Astrocyte (in vitro differentiated cells and primary cell): ENCODE results near the gene AP4B1. TPM values are rescaled to one million over a fixed set of nuclear protein-coding genes. Genes with fewer than 3 reads are reported as not detected.

Experiments
- DNase-seq: peaks from one replicate; pipeline ENCODE4 v3.0.0-alpha.2; 2010; ENCODE audit warnings: low read depth
- FAIRE-seq: peaks from 2 replicates; lab custom pipeline; 2011; peaks lifted over from hg19 to GRCh38; lab: Jason Lieb, UNC
- H2AFZ ChIP-seq: 2 replicates; pipeline ENCODE4 v1.6.0; 2012; ENCODE audit warnings: low read depth, low read length, inconsistent platforms
- H3K27ac ChIP-seq: 2 replicates; pipeline ENCODE4 v1.5.1; 2011; ENCODE audit warnings: low read depth, low read length, inconsistent platforms
- H3K27me3 ChIP-seq: 2 replicates; pipeline ENCODE4 v1.6.0; 2011; ENCODE audit warnings: low read length, inconsistent platforms; ENCODE audit not compliant: insufficient read depth
- H3K36me3 ChIP-seq: 2 replicates; pipeline ENCODE4 v1.5.1; 2011; ENCODE audit warnings: low read length, inconsistent platforms; ENCODE audit not compliant: insufficient read depth
- H3K4me1 ChIP-seq: 2 replicates; pipeline ENCODE4 v1.5.1; 2011; ENCODE audit warnings: low read length, inconsistent platforms; ENCODE audit not compliant: insufficient read depth
- H3K4me2 ChIP-seq: 2 replicates; pipeline ENCODE4 v1.6.0; 2012; ENCODE audit warnings: low read length, inconsistent platforms
- H3K4me3 ChIP-seq: 2 replicates; pipeline ENCODE4 v1.5.1; 2011; ENCODE audit warnings: low read depth, mild to moderate bottlenecking, low read length, inconsistent platforms; ENCODE audit not compliant: insufficient read depth
- H3K79me2 ChIP-seq: 2 replicates; pipeline ENCODE4 v1.6.0; 2012; ENCODE audit warnings: mild to moderate bottlenecking, low read length, inconsistent platforms; ENCODE audit not compliant: insufficient read depth
- H3K9ac ChIP-seq: 2 replicates; pipeline ENCODE4 v1.6.0; 2012; ENCODE audit warnings: mild to moderate bottlenecking, low read length, inconsistent platforms
- H3K9me3 ChIP-seq: 2 replicates; pipeline ENCODE4 v1.5.1; 2012; ENCODE audit warnings: low read depth, mild to moderate bottlenecking, low read length, inconsistent platforms; ENCODE audit not compliant: insufficient read depth
- H4K20me1 ChIP-seq: 2 replicates; pipeline ENCODE4 v1.6.0; 2012; ENCODE audit warnings: low read length, inconsistent platforms; ENCODE audit not compliant: insufficient read depth
- H3K27ac Mint-ChIP-seq: one replicate; pipeline ENCODE4 v1.8.0; 2021; ENCODE audit warnings: mild to moderate bottlenecking, mixed read lengths; ENCODE audit not compliant: unreplicated experiment
- H3K27me3 Mint-ChIP-seq: one replicate; pipeline ENCODE4 v1.8.0; 2021; ENCODE audit warnings: low read depth, mixed read lengths; ENCODE audit not compliant: unreplicated experiment
- H3K36me3 Mint-ChIP-seq: one replicate; pipeline ENCODE4 v1.8.0; 2021; ENCODE audit warnings: low read depth, mixed read lengths; ENCODE audit not compliant: unreplicated experiment
- H3K4me1 Mint-ChIP-seq: one replicate; pipeline ENCODE4 v1.8.0; 2021; ENCODE audit warnings: low read depth, mixed read lengths; ENCODE audit not compliant: unreplicated experiment
- H3K4me3 Mint-ChIP-seq: one replicate; pipeline ENCODE4 v1.8.0; 2021; ENCODE audit warnings: mild to moderate bottlenecking, moderate library complexity, mixed read lengths; ENCODE audit not compliant: unreplicated experiment
- H3K9me3 Mint-ChIP-seq: one replicate; pipeline ENCODE4 v1.8.0; 2021; ENCODE audit warnings: mild to moderate bottlenecking, mixed read lengths; ENCODE audit not compliant: unreplicated experiment
- CTCF ChIP-seq: IDR thresholded peaks from 2 replicates; pipeline ENCODE4 v1.5.1; 2011; ENCODE audit warnings: low read depth, mild to moderate bottlenecking, inconsistent platforms, low read length, moderate library complexity; ENCODE audit not compliant: insufficient read depth
- EZH2 ChIP-seq: IDR thresholded peaks from 2 replicates; pipeline ENCODE4 v1.6.1; 2012; ENCODE audit warnings: mild to moderate bottlenecking, low read length, inconsistent platforms; ENCODE audit not compliant: insufficient read depth
- total RNA-seq: library from RNA; stranded (reverse); gene quantifications from 2 replicates; pipeline ENCODE4 v1.2.1, GENCODE V29; 2021

AP4B1 gene
- total RNA-seq, 1 donor from 2014 or later, result 14.9 TPM

DNA sequence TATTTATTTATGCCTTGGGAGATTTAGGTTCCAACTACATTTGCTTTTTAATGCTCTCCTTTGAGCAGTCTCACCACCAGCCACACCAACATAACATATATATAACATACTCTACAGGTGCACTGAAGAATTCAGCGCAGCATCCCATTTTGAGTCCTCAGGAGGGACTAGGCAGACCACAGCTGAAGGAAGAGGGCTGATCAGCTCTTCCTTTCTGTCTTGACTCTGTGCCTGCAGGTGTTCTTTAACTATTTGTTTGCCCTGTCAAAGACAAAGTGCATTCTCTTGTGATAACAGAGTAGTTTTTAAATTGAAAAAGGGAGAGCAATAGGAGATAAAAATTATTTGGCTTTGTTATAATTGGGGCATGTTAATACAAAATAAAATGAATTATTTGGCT lies 41.5 kb upstream of the AP4B1 start:
- Mint-ChIP-seq H3K36me3 (peaks cover 5% of the 10 kb centered on the region), H3K4me1 (peaks cover 11% of the 10 kb centered on the region), H3K4me3 (no peak overlapping the region), H3K9me3 (peaks cover 3% of the 10 kb centered on the region), H3K27ac (no peak overlapping the region), H3K27me3 (no peaks in the 10 kb centered on the region)
- FAIRE-seq (no peak), DNase-seq (no peak)
- Histone ChIP-seq H3K4me2 (no peak overlapping the region), H3K27ac (no peak overlapping the region), H3K9ac (no peak overlapping the region), H3K27me3 (no peaks in the 10 kb centered on the region), H3K36me3 (peaks cover 3% of the 10 kb centered on the region), H3K4me3 (no peak overlapping the region), H3K4me1 (peaks cover 4% of the 10 kb centered on the region), H3K9me3 (no peaks in the 10 kb centered on the region), H2AFZ (no peak overlapping the region), H4K20me1 (peaks cover 65% of the 10 kb centered on the region), H3K79me2 (peaks cover 78% of the 10 kb centered on the region)
- TF ChIP-seq CTCF (no peak), EZH2 (no peak)

DNA sequence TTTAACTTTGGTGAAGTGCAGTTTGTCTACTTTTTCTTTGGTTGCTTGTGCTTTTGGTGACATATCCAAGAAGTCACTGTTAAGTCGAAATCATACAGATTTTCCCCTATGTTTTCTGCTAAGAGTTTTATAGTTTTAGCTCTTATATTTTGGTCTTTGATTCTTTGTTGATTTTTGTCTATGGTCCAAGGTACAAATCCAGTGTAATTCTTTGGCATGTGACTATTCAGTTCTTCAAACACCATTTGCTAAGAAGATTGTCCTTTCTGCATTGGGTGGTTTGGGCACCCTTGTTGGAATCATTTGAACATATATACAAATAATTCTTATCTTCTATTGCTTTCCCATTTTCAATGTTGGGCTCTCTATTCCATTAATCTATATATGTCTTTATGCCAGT lies 40.7 kb upstream of the AP4B1 start:
- Mint-ChIP-seq H3K4me1 (peaks cover 11% of the 10 kb centered on the region), H3K9me3 (peaks cover 3% of the 10 kb centered on the region), H3K36me3 (peaks cover 12% of the 10 kb centered on the region), H3K27ac (no peak overlapping the region), H3K27me3 (no peaks in the 10 kb centered on the region), H3K4me3 (no peak overlapping the region)
- Histone ChIP-seq H3K4me3 (no peak overlapping the region), H3K9ac (no peak overlapping the region), H3K36me3 (peaks cover 10% of the 10 kb centered on the region), H3K27me3 (no peaks in the 10 kb centered on the region), H3K27ac (no peak overlapping the region), H3K4me1 (peaks cover 4% of the 10 kb centered on the region), H3K4me2 (no peak overlapping the region), H3K79me2 (peaks cover 82% of the 10 kb centered on the region), H3K9me3 (no peaks in the 10 kb centered on the region), H2AFZ (no peak overlapping the region), H4K20me1 (peaks cover 70% of the 10 kb centered on the region)
- no peak for DNase-seq
- no peak for FAIRE-seq
- no peak for TF ChIP-seq EZH2
- no peak for TF ChIP-seq CTCF

GRCh38 chr1:113943028-113943811 lies 38.6 kb upstream of the AP4B1 start:
- H3K9me3 Mint-ChIP-seq, result peaks cover 3% of the 10 kb centered on the region
- H3K36me3 ChIP-seq, result peaks cover 11% of the 10 kb centered on the region
- peaks cover 14% of the 10 kb centered on the region for H3K36me3 Mint-ChIP-seq
- peaks cover 9% of the 10 kb centered on the region for H3K4me1 Mint-ChIP-seq
- no peak overlapping the region for H3K27ac Mint-ChIP-seq
- H3K27ac ChIP-seq, result no peak overlapping the region
- H3K9ac ChIP-seq, result no peak overlapping the region
- no peak for FAIRE-seq
- H3K27me3 Mint-ChIP-seq, result no peaks in the 10 kb centered on the region
- TF ChIP-seq EZH2, result no peak
- no peak for TF ChIP-seq CTCF
- DNase-seq, result no peak
- H3K79me2 ChIP-seq, result peaks cover 84% of the 10 kb centered on the region
- H3K4me3 ChIP-seq, result no peak overlapping the region
- no peaks in the 10 kb centered on the region for H3K27me3 ChIP-seq
- H3K4me1 ChIP-seq, result peaks cover 4% of the 10 kb centered on the region
- H3K4me3 Mint-ChIP-seq, result no peak overlapping the region
- no peaks in the 10 kb centered on the region for H3K9me3 ChIP-seq
- H3K4me2 ChIP-seq, result no peak overlapping the region
- peaks cover 71% of the 10 kb centered on the region for H4K20me1 ChIP-seq
- no peak overlapping the region for H2AFZ ChIP-seq
